ENCODE measurements around the gene HACL1. TPM values are rescaled to one million over a fixed set of nuclear protein-coding genes. Genes with fewer than 3 reads are reported as not detected.

The HACL1 gene
- total RNA-seq, 1 donor from 2014 or later: 28.4 TPM

GRCh38 chr3:15528854-15529537 lies 72.4 kb downstream of the HACL1 start:
- Mint-ChIP-seq H3K27ac (no peak overlapping the region), H3K4me3 (no peak overlapping the region), H3K4me1 (no peaks in the 10 kb centered on the region), H3K36me3 (ENCODE audit: low read depth) (no peaks in the 10 kb centered on the region), H3K9me3 (no peaks in the 10 kb centered on the region), H3K27me3 (no peaks in the 10 kb centered on the region)
- intact Hi-C loops (cut with micrococcal nuclease): no loop called here
- no peak for TF ChIP-seq CTCF (IDR thresholded peaks at IDR 0.05)
- POLR2A ChIA-PET: no interaction called here
- DNase-seq (no peak), ATAC-seq (ENCODE audit: low read depth) (no peak)
- CTCF ChIA-PET: no interaction called here

- Mint-ChIP-seq H3K4me1 (no peaks in the 10 kb centered on the region), H3K27ac (no peak overlapping the region), H3K36me3 (ENCODE audit: low read depth) (no peaks in the 10 kb centered on the region), H3K27me3 (no peaks in the 10 kb centered on the region), H3K9me3 (no peaks in the 10 kb centered on the region), H3K4me3 (no peak overlapping the region)
- CTCF ChIA-PET: no interaction called here
- intact Hi-C loops (cut with micrococcal nuclease): no loop called here
- DNase-seq (no peak), ATAC-seq (ENCODE audit: low read depth) (no peak)
- no peak for TF ChIP-seq CTCF (IDR thresholded peaks at IDR 0.05)
- POLR2A ChIA-PET: no interaction called here
These were observed 74.3 kb downstream of the HACL1 start for GRCh38 chr3:15527031-15527459.

- Mint-ChIP-seq H3K4me3 (no peak overlapping the region), H3K27ac (no peak overlapping the region), H3K36me3 (ENCODE audit: low read depth) (no peaks in the 10 kb centered on the region), H3K9me3 (no peaks in the 10 kb centered on the region), H3K4me1 (peaks cover 8% of the 10 kb centered on the region), H3K27me3 (peaks cover 7% of the 10 kb centered on the region)
- ChIA-PET POLR2A (no interaction called here), CTCF (no interaction called here)
- DNase-seq (no peak), ATAC-seq (ENCODE audit: low read depth) (no peak)
- intact Hi-C loops (cut with micrococcal nuclease): no loop called here
- TF ChIP-seq CTCF (IDR thresholded peaks at IDR 0.05): no peak
These were observed 75.6 kb downstream of the HACL1 start for GRCh38 chr3:15525790-15526189.

GRCh38 chr3:15523660-15524417 lies 77.5 kb downstream of the HACL1 start:
- intact Hi-C loops (cut with micrococcal nuclease): no loop called here
- Mint-ChIP-seq H3K27me3 (peaks cover 7% of the 10 kb centered on the region), H3K9me3 (no peaks in the 10 kb centered on the region), H3K4me3 (no peak overlapping the region), H3K4me1 (peaks cover 8% of the 10 kb centered on the region), H3K36me3 (ENCODE audit: low read depth) (no peaks in the 10 kb centered on the region), H3K27ac (no peak overlapping the region)
- DNase-seq (no peak), ATAC-seq (ENCODE audit: low read depth) (no peak)
- POLR2A ChIA-PET: no interaction called here
- TF ChIP-seq CTCF (IDR thresholded peaks at IDR 0.05): no peak
- CTCF ChIA-PET: no interaction called here

- TF ChIP-seq CTCF (IDR thresholded peaks at IDR 0.05): no peak
- Mint-ChIP-seq H3K4me3 (no peak overlapping the region), H3K27me3 (peaks cover 7% of the 10 kb centered on the region), H3K27ac (no peak overlapping the region), H3K4me1 (peaks cover 8% of the 10 kb centered on the region), H3K36me3 (ENCODE audit: low read depth) (no peaks in the 10 kb centered on the region), H3K9me3 (no peaks in the 10 kb centered on the region)
- ATAC-seq (ENCODE audit: low read depth) (no peak), DNase-seq (no peak)
- intact Hi-C loops (cut with micrococcal nuclease): no loop called here
- POLR2A ChIA-PET: no interaction called here
- CTCF ChIA-PET: no interaction called here
These were observed 79.4 kb downstream of the HACL1 start for GRCh38 chr3:15522016-15522415.
